Activated T-helper 2 cell treated with anti-CD3 and anti-CD28 coated beads, Interferon-gamma antibody, Interleukin-2, Interleukin-4, amounts not matched to agents 10 μg/mL and 5 μg/mL and 100 μg/mL, durations not matched to agents 14 hours and 24 hours and 36 hours (primary cell): ENCODE measurements around the gene LHFPL3. TPM values are rescaled to one million over a fixed set of nuclear protein-coding genes. Genes with fewer than 3 reads are reported as not detected.

Experiments
- DNase-seq: peaks from one replicate; pipeline ENCODE4 v3.0.0; 2021; ENCODE audit warnings: low spot score
- H3K27ac Mint-ChIP-seq: one replicate; pipeline ENCODE4 v1.8.0; 2021; ENCODE audit warnings: mixed read lengths
- H3K27me3 Mint-ChIP-seq: one replicate; pipeline ENCODE4 v1.8.0; 2021; ENCODE audit warnings: low read depth, mixed read lengths
- H3K36me3 Mint-ChIP-seq: one replicate; pipeline ENCODE4 v1.8.0; 2021; ENCODE audit warnings: low read depth, mixed read lengths
- H3K4me1 Mint-ChIP-seq: one replicate; pipeline ENCODE4 v1.8.0; 2021; ENCODE audit warnings: low read depth, mixed read lengths
- H3K4me3 Mint-ChIP-seq: one replicate; pipeline ENCODE4 v1.8.0; 2021; ENCODE audit warnings: low read depth, mild to moderate bottlenecking, moderate library complexity, mixed read lengths
- H3K9me3 Mint-ChIP-seq: one replicate; pipeline ENCODE4 v1.8.0; 2021; ENCODE audit warnings: mixed read lengths
- intact Hi-C: fragments of 100-400 bp; cut with micrococcal nuclease; formaldehyde crosslinking; loops from one replicate; pipeline ENCODE4 v1.15.1; 2023
- total RNA-seq: library from RNA; stranded (reverse); gene quantifications from 2 replicates; pipeline ENCODE4 v1.2.3, GENCODE V29; 2022

Gene LHFPL3
- total RNA-seq, 1 donor from 2014 or later, result not detected

- no peaks in the 10 kb centered on the region for H3K36me3 Mint-ChIP-seq
- no peak for DNase-seq
- H3K4me3 Mint-ChIP-seq, result no peak overlapping the region
- H3K27me3 Mint-ChIP-seq, result peaks cover 3% of the 10 kb centered on the region
- no peaks in the 10 kb centered on the region for H3K4me1 Mint-ChIP-seq
- intact Hi-C loops, result no loop called here
- H3K9me3 Mint-ChIP-seq, result no peaks in the 10 kb centered on the region
- H3K27ac Mint-ChIP-seq, result no peak overlapping the region
Observed at GRCh38 chr7:104650991-104651640, 322.7 kb downstream of the LHFPL3 start.

- intact Hi-C loops, result no loop called here
- Mint-ChIP-seq H3K27me3 (peaks cover 3% of the 10 kb centered on the region), H3K36me3 (no peaks in the 10 kb centered on the region), H3K4me3 (no peak overlapping the region), H3K4me1 (no peaks in the 10 kb centered on the region), H3K9me3 (no peaks in the 10 kb centered on the region), H3K27ac (no peak overlapping the region)
- DNase-seq, result no peak
Observed at GRCh38 chr7:104652434-104652833, 324.0 kb downstream of the LHFPL3 start.

GRCh38 chr7:104652865-104653264 lies 324.5 kb downstream of the LHFPL3 start:
- H3K27me3 Mint-ChIP-seq, result peaks cover 3% of the 10 kb centered on the region
- H3K4me1 Mint-ChIP-seq, result no peaks in the 10 kb centered on the region
- intact Hi-C loops, result no loop called here
- no peaks in the 10 kb centered on the region for H3K36me3 Mint-ChIP-seq
- DNase-seq, result no peak
- H3K9me3 Mint-ChIP-seq, result no peaks in the 10 kb centered on the region
- no peak overlapping the region for H3K27ac Mint-ChIP-seq
- no peak overlapping the region for H3K4me3 Mint-ChIP-seq

GRCh38 chr7:104653825-104654401 lies 325.5 kb downstream of the LHFPL3 start:
- H3K36me3 Mint-ChIP-seq, result no peaks in the 10 kb centered on the region
- H3K27ac Mint-ChIP-seq, result no peak overlapping the region
- H3K9me3 Mint-ChIP-seq, result no peaks in the 10 kb centered on the region
- intact Hi-C loops, result no loop called here
- no peaks in the 10 kb centered on the region for H3K4me1 Mint-ChIP-seq
- peaks cover 3% of the 10 kb centered on the region for H3K27me3 Mint-ChIP-seq
- no peak overlapping the region for H3K4me3 Mint-ChIP-seq
- no peak for DNase-seq

- no peak overlapping the region for H3K4me3 Mint-ChIP-seq
- no peaks in the 10 kb centered on the region for H3K9me3 Mint-ChIP-seq
- no peak for DNase-seq
- no peaks in the 10 kb centered on the region for H3K4me1 Mint-ChIP-seq
- H3K27me3 Mint-ChIP-seq, result peaks cover 3% of the 10 kb centered on the region
- intact Hi-C loops, result no loop called here
- no peaks in the 10 kb centered on the region for H3K36me3 Mint-ChIP-seq
- no peak overlapping the region for H3K27ac Mint-ChIP-seq
Observed at GRCh38 chr7:104655592-104655991, 327.2 kb downstream of the LHFPL3 start.

- Mint-ChIP-seq H3K4me1 (no peaks in the 10 kb centered on the region), H3K4me3 (no peak overlapping the region), H3K27ac (no peak overlapping the region), H3K27me3 (no peaks in the 10 kb centered on the region), H3K9me3 (no peaks in the 10 kb centered on the region), H3K36me3 (no peaks in the 10 kb centered on the region)
- intact Hi-C loops, result no loop called here
- no peak for DNase-seq
Observed at GRCh38 chr7:104656467-104656866, 328.1 kb downstream of the LHFPL3 start.

GRCh38 chr7:104657134-104657533 lies 328.7 kb downstream of the LHFPL3 start:
- no peak for DNase-seq
- intact Hi-C loops, result no loop called here
- Mint-ChIP-seq H3K27ac (no peak overlapping the region), H3K36me3 (no peaks in the 10 kb centered on the region), H3K9me3 (no peaks in the 10 kb centered on the region), H3K27me3 (no peaks in the 10 kb centered on the region), H3K4me3 (no peak overlapping the region), H3K4me1 (no peaks in the 10 kb centered on the region)

GRCh38 chr7:104661575-104661974 lies 333.2 kb downstream of the LHFPL3 start:
- H3K4me3 Mint-ChIP-seq, result no peak overlapping the region
- DNase-seq, result no peak
- H3K36me3 Mint-ChIP-seq, result no peaks in the 10 kb centered on the region
- H3K9me3 Mint-ChIP-seq, result no peaks in the 10 kb centered on the region
- no peaks in the 10 kb centered on the region for H3K27me3 Mint-ChIP-seq
- no peak overlapping the region for H3K27ac Mint-ChIP-seq
- intact Hi-C loops, result no loop called here
- no peaks in the 10 kb centered on the region for H3K4me1 Mint-ChIP-seq

GRCh38 chr7:104664648-104665047 lies 336.2 kb downstream of the LHFPL3 start:
- Mint-ChIP-seq H3K9me3 (no peaks in the 10 kb centered on the region), H3K4me3 (no peak overlapping the region), H3K27ac (no peak overlapping the region), H3K36me3 (no peaks in the 10 kb centered on the region), H3K4me1 (no peaks in the 10 kb centered on the region), H3K27me3 (no peaks in the 10 kb centered on the region)
- intact Hi-C loops, result no loop called here
- no peak for DNase-seq

- H3K27ac Mint-ChIP-seq, result no peak overlapping the region
- intact Hi-C loops, result no loop called here
- no peaks in the 10 kb centered on the region for H3K36me3 Mint-ChIP-seq
- no peak overlapping the region for H3K4me3 Mint-ChIP-seq
- no peak for DNase-seq
- H3K9me3 Mint-ChIP-seq, result no peaks in the 10 kb centered on the region
- H3K4me1 Mint-ChIP-seq, result no peaks in the 10 kb centered on the region
- H3K27me3 Mint-ChIP-seq, result no peaks in the 10 kb centered on the region
Observed at GRCh38 chr7:104677587-104677986, 349.2 kb downstream of the LHFPL3 start.

GRCh38 chr7:104679085-104679484 lies 350.7 kb downstream of the LHFPL3 start:
- H3K36me3 Mint-ChIP-seq, result no peaks in the 10 kb centered on the region
- no peaks in the 10 kb centered on the region for H3K9me3 Mint-ChIP-seq
- H3K27ac Mint-ChIP-seq, result no peak overlapping the region
- no peak for DNase-seq
- intact Hi-C loops, result no loop called here
- H3K4me3 Mint-ChIP-seq, result no peak overlapping the region
- no peaks in the 10 kb centered on the region for H3K4me1 Mint-ChIP-seq
- H3K27me3 Mint-ChIP-seq, result no peaks in the 10 kb centered on the region

GRCh38 chr7:104686286-104686685 lies 357.9 kb downstream of the LHFPL3 start:
- H3K36me3 Mint-ChIP-seq, result no peaks in the 10 kb centered on the region
- H3K4me3 Mint-ChIP-seq, result no peak overlapping the region
- no peak for DNase-seq
- no peak overlapping the region for H3K27ac Mint-ChIP-seq
- intact Hi-C loops, result no loop called here
- no peaks in the 10 kb centered on the region for H3K4me1 Mint-ChIP-seq
- no peaks in the 10 kb centered on the region for H3K27me3 Mint-ChIP-seq
- no peaks in the 10 kb centered on the region for H3K9me3 Mint-ChIP-seq

GRCh38 chr7:104694710-104695109 lies 366.3 kb downstream of the LHFPL3 start:
- Mint-ChIP-seq H3K27ac (no peak overlapping the region), H3K36me3 (no peaks in the 10 kb centered on the region), H3K4me3 (no peak overlapping the region), H3K9me3 (no peaks in the 10 kb centered on the region), H3K4me1 (no peaks in the 10 kb centered on the region), H3K27me3 (no peaks in the 10 kb centered on the region)
- no peak for DNase-seq
- intact Hi-C loops, result no loop called here

GRCh38 chr7:104695563-104695962 lies 367.2 kb downstream of the LHFPL3 start:
- Mint-ChIP-seq H3K4me3 (no peak overlapping the region), H3K9me3 (no peaks in the 10 kb centered on the region), H3K4me1 (no peaks in the 10 kb centered on the region), H3K27me3 (no peaks in the 10 kb centered on the region), H3K27ac (no peak overlapping the region), H3K36me3 (no peaks in the 10 kb centered on the region)
- intact Hi-C loops, result no loop called here
- DNase-seq, result no peak
